Endothelial cell of umbilical vein (primary cell): ENCODE results near the gene AFTPH. TPM values are rescaled to one million over a fixed set of nuclear protein-coding genes. Genes with fewer than 3 reads are reported as not detected.

Experiments used
- Bru-seq: library from RNA; stranded (reverse); fragments of 400-500 nt; gene quantifications from one replicate; lab custom pipeline; 2021; lab: Mats Ljungman, UMichigan
- BruChase-seq, 2 experiments: library from RNA; stranded (reverse); fragments of 400-500 nt; gene quantifications; one replicate each; lab custom pipeline; 2021; lab: Mats Ljungman, UMichigan
- BruUV-seq: library from RNA; stranded (reverse); fragments of 400-500 nt; replicated peaks from 2 replicates; lab custom pipeline; 2021; lab: Mats Ljungman, UMichigan
- CTCF ChIA-PET: fragments of 300-600, 350-600 bp; sonication (Branson Sonifier 250); formaldehyde crosslinking; loops from one replicate; lab custom pipeline; 2021; ENCODE audit warnings: antibody characterized with exemption, inconsistent platforms; lab: Charles Lee
- POLR2A ChIA-PET: fragments of 300-600, 350-600 bp; sonication (Branson Sonifier 250); formaldehyde crosslinking; loops from one replicate; lab custom pipeline; 2021; ENCODE audit warnings: antibody characterized with exemption, inconsistent platforms; lab: Charles Lee
- DNase-seq: peaks from one replicate; pipeline ENCODE4 v3.0.0-alpha.2; 2011; ENCODE audit warnings: low read depth, low spot score
- FAIRE-seq: peaks from 2 replicates; lab custom pipeline; 2011; peaks lifted over from hg19 to GRCh38; lab: Jason Lieb, UNC
- H2AFZ ChIP-seq: 2 replicates; pipeline ENCODE4 v1.6.0; 2012; ENCODE audit warnings: low read depth, low read length, control low read depth, inconsistent platforms
- H3K27ac ChIP-seq: 2 replicates; pipeline ENCODE4 v1.5.1; 2011; ENCODE audit warnings: low read depth, mild to moderate bottlenecking, control low read depth, low read length, moderate library complexity; ENCODE audit not compliant: insufficient read depth
- H3K27me3 ChIP-seq, 2 experiments: 2 replicates each; pipeline versions ENCODE4 v1.6.0 to v1.6.1; 2011; ENCODE audit warnings: low read length in 2 of 2, mixed read lengths in 1 of 2; ENCODE audit not compliant: control insufficient read depth in 2 of 2, insufficient read depth in 2 of 2
- H3K36me3 ChIP-seq, 2 experiments: 2 replicates in 1 of 2; 3 replicates in 1 of 2; pipeline ENCODE4 v1.5.1; 2011; ENCODE audit warnings: low read length in 2 of 2, mild to moderate bottlenecking in 1 of 2, moderate library complexity in 1 of 2; ENCODE audit not compliant: control insufficient read depth in 2 of 2, insufficient read depth in 2 of 2; ENCODE audit errors: extremely low read depth in 1 of 2
- H3K4me1 ChIP-seq: 3 replicates; pipeline ENCODE4 v1.5.1; 2011; ENCODE audit warnings: mild to moderate bottlenecking, low read length; ENCODE audit not compliant: control insufficient read depth, insufficient read depth; ENCODE audit errors: extremely low read depth
- H3K4me2 ChIP-seq: 2 replicates; pipeline ENCODE4 v1.6.1; 2011; ENCODE audit warnings: low read length, control low read depth, mixed read lengths; ENCODE audit not compliant: insufficient read depth
- H3K4me3 ChIP-seq, 3 experiments: fragments of 200-600 bp in 1 of 3; sonication (generic), shearing (Covaris generic) in 1 of 3; replicated peaks in 1 of 3; 2 replicates each; pipeline ENCODE4 v1.5.1; 2011 to 2016; ENCODE audit warnings: control low read depth in 3 of 3, low read length in 3 of 3, mild to moderate bottlenecking in 2 of 3, inconsistent platforms in 1 of 3, low read depth in 1 of 3, moderate library complexity in 1 of 3; ENCODE audit not compliant: insufficient read depth in 1 of 3
- H3K79me2 ChIP-seq: 2 replicates; pipeline ENCODE4 v1.6.0; 2012; ENCODE audit warnings: low read length, inconsistent platforms; ENCODE audit not compliant: control insufficient read depth, insufficient read depth
- H3K9ac ChIP-seq: replicated peaks from 2 replicates; pipeline ENCODE3; 2011; ENCODE audit warnings: low read length, control low read depth; ENCODE audit not compliant: insufficient read depth; ENCODE audit errors: extremely low read depth
- H3K9me1 ChIP-seq: replicated peaks from 3 replicates; pipeline ENCODE4 v1.6.0; 2011; ENCODE audit warnings: mild to moderate bottlenecking, low read length; ENCODE audit not compliant: control insufficient read depth, insufficient read depth; ENCODE audit errors: extremely low read depth
- H3K9me3 ChIP-seq: replicated peaks from 2 replicates; pipeline ENCODE4 v1.5.1; 2012; ENCODE audit warnings: low read length, inconsistent platforms; ENCODE audit not compliant: control insufficient read depth, insufficient read depth
- H4K20me1 ChIP-seq: replicated peaks from 2 replicates; pipeline ENCODE3; 2011; ENCODE audit warnings: mild to moderate bottlenecking, low read length; ENCODE audit not compliant: control insufficient read depth, insufficient read depth; ENCODE audit errors: extremely low read depth
- EZH2 ChIP-seq: IDR thresholded peaks from 2 replicates; pipeline ENCODE4 v1.6.1; 2012; ENCODE audit warnings: borderline replicate concordance, low read depth, mild to moderate bottlenecking, moderate library complexity, low read length, inconsistent platforms; ENCODE audit not compliant: severe bottlenecking
- FOS ChIP-seq: IDR thresholded peaks from 2 replicates; pipeline ENCODE4 v1.6.1; 2011; ENCODE audit warnings: mild to moderate bottlenecking, low read length, moderate library complexity, borderline replicate concordance; ENCODE audit not compliant: insufficient read depth
- GATA2 ChIP-seq: IDR thresholded peaks from 2 replicates; pipeline ENCODE4 v1.7.0; 2011; ENCODE audit warnings: low read depth, mild to moderate bottlenecking, moderate library complexity, mixed read lengths, low read length; ENCODE audit not compliant: insufficient read length, insufficient read depth
- JUN ChIP-seq: IDR thresholded peaks from 2 replicates; pipeline ENCODE4 v1.6.1; 2011; ENCODE audit warnings: borderline replicate concordance, low read depth; ENCODE audit not compliant: insufficient read length, insufficient read depth
- MYC ChIP-seq: IDR thresholded peaks from one replicate; pipeline ENCODE4 v1.6.1; 2011; ENCODE audit warnings: mild to moderate bottlenecking, low read depth, low read length
- POLR2A ChIP-seq: IDR thresholded peaks from 2 replicates; pipeline ENCODE4 v1.6.1; 2012; ENCODE audit warnings: low read depth, mild to moderate bottlenecking, control low read depth, low read length
- POLR2AphosphoS5 ChIP-seq: IDR thresholded peaks from 2 replicates; pipeline ENCODE4 v1.6.1; 2012; ENCODE audit warnings: low read depth, mild to moderate bottlenecking, control low read depth, low read length, moderate library complexity; ENCODE audit not compliant: insufficient read depth
- dilution Hi-C: fragments of 300-500 bp; cut with MboI; formaldehyde crosslinking; loops from one replicate; pipeline ENCODE4 v1.15.0; 2019; ENCODE audit warnings: low sequenced_read_pairs; ENCODE audit not compliant: extremely low pct_ligation_motif_present
- intact Hi-C: fragments of 100-400 bp; cut with micrococcal nuclease; formaldehyde crosslinking; loops from one replicate; pipeline ENCODE4 v1.10.0; 2022
- long read RNA-seq: library from polyadenylated mRNA; stranded (forward); transcript quantifications from one replicate; pipeline ENCODE4 v2.0.0, GENCODE V29; 2021
- polyA minus RNA-seq, 3 experiments: library from RNA; depleted of rRNA, polyadenylated mRNA; stranded (reverse); fragments of >200 nt; gene quantifications; 1 replicate in 1 of 3; 2 replicates in 2 of 3; pipeline ENCODE4 v1.2.3, GENCODE V29; 2011
- polyA plus RNA-seq, 4 experiments: library from polyadenylated mRNA; depleted of rRNA in 3 of 4; stranded (reverse) in 3 of 4; unstranded in 1 of 4; fragments of >200 nt; gene quantifications; 2 replicates each; pipeline versions ENCODE4 v1.2.1 to v1.2.3, GENCODE V29; 2011 to 2012; ENCODE audit warnings: missing spikeins in 1 of 4
- total RNA-seq: library from RNA; stranded (reverse); gene quantifications from 2 replicates; pipeline ENCODE4 v1.2.3, GENCODE V29; 2021

The AFTPH gene, protein sequence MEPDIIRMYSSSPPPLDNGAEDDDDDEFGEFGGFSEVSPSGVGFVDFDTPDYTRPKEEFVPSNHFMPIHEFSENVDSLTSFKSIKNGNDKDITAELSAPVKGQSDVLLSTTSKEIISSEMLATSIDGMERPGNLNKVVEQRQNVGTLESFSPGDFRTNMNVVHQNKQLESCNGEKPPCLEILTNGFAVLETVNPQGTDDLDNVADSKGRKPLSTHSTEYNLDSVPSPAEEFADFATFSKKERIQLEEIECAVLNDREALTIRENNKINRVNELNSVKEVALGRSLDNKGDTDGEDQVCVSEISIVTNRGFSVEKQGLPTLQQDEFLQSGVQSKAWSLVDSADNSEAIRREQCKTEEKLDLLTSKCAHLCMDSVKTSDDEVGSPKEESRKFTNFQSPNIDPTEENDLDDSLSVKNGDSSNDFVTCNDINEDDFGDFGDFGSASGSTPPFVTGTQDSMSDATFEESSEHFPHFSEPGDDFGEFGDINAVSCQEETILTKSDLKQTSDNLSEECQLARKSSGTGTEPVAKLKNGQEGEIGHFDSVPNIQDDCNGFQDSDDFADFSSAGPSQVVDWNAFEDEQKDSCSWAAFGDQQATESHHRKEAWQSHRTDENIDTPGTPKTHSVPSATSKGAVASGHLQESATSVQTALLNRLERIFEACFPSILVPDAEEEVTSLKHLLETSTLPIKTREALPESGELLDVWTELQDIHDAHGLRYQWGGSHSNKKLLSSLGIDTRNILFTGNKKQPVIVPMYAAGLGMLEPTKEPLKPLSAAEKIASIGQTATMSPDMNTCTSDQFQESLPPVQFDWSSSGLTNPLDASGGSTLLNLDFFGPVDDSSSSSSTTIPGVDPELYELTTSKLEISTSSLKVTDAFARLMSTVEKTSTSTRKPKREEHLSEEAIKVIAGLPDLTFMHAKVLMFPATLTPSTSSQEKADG
- total RNA-seq (15.3 and 16.7 TPM in 2 replicates), polyA plus RNA-seq (6.0 and 6.9 TPM in 2 replicates), polyA minus RNA-seq (10.0 and 10.5 TPM in 2 replicates), Bru-seq, nascent RNA (percentile 78 among the genes with signal in this experiment), BruChase-seq, experiment 1, labeled RNA remaining after a 6-hour chase (percentile 60 among the genes with signal in this experiment), BruChase-seq, experiment 2, labeled RNA remaining after a 2-hour chase (percentile 72 among the genes with signal in this experiment)
- polyA plus RNA-seq (2011; cell fraction: cytosol; rRNA removed) = 9.8 and 12.0 TPM in 2 replicates
- 8.4 and 11.0 TPM in 2 replicates for polyA plus RNA-seq (2011; cell fraction: nucleus; rRNA removed)
- polyA plus RNA-seq (2012) = 14.2 and 16.8 TPM in 2 replicates
- 12.7 TPM for polyA minus RNA-seq (2011; cell fraction: cytosol; rRNA and poly(A)+ RNA removed)
- 7.0 and 11.5 TPM in 2 replicates for polyA minus RNA-seq (2011; cell fraction: nucleus; rRNA and poly(A)+ RNA removed)
- long read RNA-seq, full-length matches to known transcripts = 2 of 11 reads
- long read RNA-seq, partial matches to known transcripts = 3 of 11 reads
- long read RNA-seq, other reads (novel, unspliced or antisense) = 6 of 11 reads

DNA sequence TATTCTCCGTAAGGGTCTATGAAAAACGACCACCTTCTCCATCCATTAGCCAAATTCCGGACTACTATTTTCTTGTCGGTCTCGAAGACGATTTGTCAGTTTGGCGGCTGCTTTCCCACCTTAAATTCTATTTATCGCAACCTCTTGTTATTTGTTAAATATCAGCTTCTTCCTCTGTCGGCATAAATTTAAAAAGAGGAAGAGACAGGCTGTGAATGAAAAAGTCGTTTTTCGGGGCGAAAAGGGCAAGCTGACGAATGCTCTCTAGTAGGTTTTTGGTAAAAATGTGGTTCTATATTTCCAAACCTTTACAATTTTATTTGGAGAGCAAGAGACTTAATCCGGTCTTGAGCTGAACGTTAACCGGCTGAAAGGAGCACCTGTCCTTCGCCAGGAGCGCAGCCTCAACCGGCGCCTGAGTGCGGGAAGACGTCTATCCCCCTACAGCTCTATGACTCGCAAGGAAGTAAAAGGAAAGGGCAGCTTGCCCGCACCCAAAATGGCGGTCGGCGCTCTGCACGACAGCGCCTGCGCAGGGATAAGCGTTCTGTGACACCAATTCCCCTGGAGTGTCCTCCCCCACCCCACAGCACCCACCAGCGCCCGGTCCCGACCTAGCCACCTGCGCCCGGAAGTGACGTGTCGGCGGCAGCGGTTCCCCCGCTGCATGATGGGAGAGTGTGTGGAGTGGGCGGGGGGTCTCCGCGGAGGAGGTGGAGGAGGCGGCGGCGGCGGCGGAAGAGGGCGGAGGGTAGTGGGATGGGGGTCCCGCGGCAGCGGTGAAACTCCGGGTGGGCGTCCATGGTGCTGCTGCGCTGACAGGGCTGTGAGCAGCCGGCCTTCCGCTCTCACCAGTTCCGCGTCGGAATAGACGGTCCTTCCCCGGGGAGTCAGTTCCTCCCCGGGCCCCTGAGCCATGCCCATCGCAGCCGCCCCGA lies at the start of gene AFTPH:
AFTPH (plus strand) TSS at position 663 of the 938 bp plus-strand sequence. CDS start 27,147 bp downstream, outside the sequence.
- dilution Hi-C loops = no loop called here

More for the DNA sequence above, at the start of gene AFTPH:
- H3K4me1 ChIP-seq = peaks cover 12% of the 10 kb centered on the region
- CTCF ChIA-PET = interaction anchor here (0.9 to 3.7 kb wide), 31 partner anchors 9 to 532 kb away, joined by 3 to 84 read pairs (median 6); partner anchors contain the start of genes CEP68 and SERTAD2
- H3K27ac ChIP-seq = peak within 1 kb of the TSS; percentile 82
- no peaks in the 10 kb centered on the region for H3K36me3 ChIP-seq
- H3K9me3 ChIP-seq = no peaks in the 10 kb centered on the region
- POLR2A ChIA-PET = interaction anchor here (0.8 kb wide), 1 partner anchor 130 kb away, joined by 7 read pairs; the partner anchor contains the start of gene SERTAD2
- H3K4me3 ChIP-seq = peak within 1 kb of the TSS; percentile 93 to 98 (median 97)
- H3K9me1 ChIP-seq = no peaks in the 10 kb centered on the region
- H2AFZ ChIP-seq = peak within 1 kb of the TSS; percentile 99
- peaks cover 37% of the 10 kb centered on the region for H3K79me2 ChIP-seq
- TF ChIP-seq GATA2 (no peak), FOS (peak; percentile 5), JUN (no peak), POLR2AphosphoS5 (peak; percentile 70), MYC (peak; percentile 16), POLR2A (peak; percentile 46), EZH2 (no peak)
- intact Hi-C loops = loop anchor here (1.0 to 10.0 kb wide), 13 partner anchors 31 to 1048 kb away; partner anchors contain the start of genes LGALSL and PELI1
- H3K27me3 ChIP-seq = peaks cover 7 to 8% of the 10 kb centered on the region in 2 experiments
- H3K4me2 ChIP-seq = peak within 1 kb of the TSS; percentile 100
- H4K20me1 ChIP-seq = no peaks in the 10 kb centered on the region
- peak within 1 kb of the TSS; percentile 91 for H3K9ac ChIP-seq
- peak; percentile 100 for DNase-seq
- BruUV-seq = TSS peak; percentile 95
- peak; percentile 93 for FAIRE-seq
